Natural killer cell (primary cell): Measurements from ENCODE around the gene TRPM1. TPM values are rescaled to one million over a fixed set of nuclear protein-coding genes. Genes with fewer than 3 reads are reported as not detected.

Experiments used
- ATAC-seq, 3 donors: fragments of 150-1000 bp in 2 of 3; fragments of 200-7000 bp in 1 of 3; cut with Tn5 transposase; 1 replicate in 1 of 3; 2 replicates in 2 of 3; pipeline ENCODE4 v1.10.0; 2021; ENCODE audit warnings: mild to moderate bottlenecking in 2 of 3, moderate library complexity in 2 of 3
- DNase-seq, 2 donors: peaks; one replicate each; pipeline versions ENCODE4 v3.0.0 to v3.0.0-alpha.2; 2013 to 2021; ENCODE audit warnings: mixed read lengths in 1 of 2
- H3K27ac ChIP-seq: one replicate; pipeline ENCODE4 v1.5.1; 2013; ENCODE audit warnings: mild to moderate bottlenecking, low read length
- H3K27me3 ChIP-seq: one replicate; pipeline ENCODE4 v1.6.1; 2013; ENCODE audit warnings: low read length; ENCODE audit not compliant: control insufficient read depth, insufficient read depth
- H3K36me3 ChIP-seq: one replicate; pipeline ENCODE4 v1.6.1; 2013; ENCODE audit warnings: low read length; ENCODE audit not compliant: control insufficient read depth, insufficient read depth
- H3K4me1 ChIP-seq: one replicate; pipeline ENCODE4 v1.6.1; 2013; ENCODE audit warnings: low read length; ENCODE audit not compliant: control insufficient read depth, insufficient read depth
- H3K4me3 ChIP-seq: one replicate; pipeline ENCODE4 v1.5.1; 2013; ENCODE audit warnings: low read length
- H3K9me3 ChIP-seq: one replicate; pipeline ENCODE4 v1.6.1; 2013; ENCODE audit warnings: low read length; ENCODE audit not compliant: control insufficient read depth, insufficient read depth
- H3K27ac Mint-ChIP-seq, 2 donors: one replicate each; pipeline ENCODE4 v1.8.0; 2022; ENCODE audit warnings: mild to moderate bottlenecking in 2 of 2, mixed read lengths in 2 of 2, moderate library complexity in 1 of 2
- H3K27me3 Mint-ChIP-seq, 2 donors: one replicate each; pipeline ENCODE4 v1.8.0; 2022; ENCODE audit warnings: low read depth in 2 of 2, mixed read lengths in 2 of 2
- H3K36me3 Mint-ChIP-seq: one replicate; pipeline ENCODE4 v1.8.0; 2022; ENCODE audit warnings: mixed read lengths
- H3K4me1 Mint-ChIP-seq, 2 donors: one replicate each; pipeline ENCODE4 v1.8.0; 2022; ENCODE audit warnings: mixed read lengths in 2 of 2
- H3K4me3 Mint-ChIP-seq: one replicate; pipeline ENCODE4 v1.8.0; 2022; ENCODE audit warnings: mild to moderate bottlenecking, moderate library complexity, mixed read lengths
- H3K9me3 Mint-ChIP-seq, 2 donors: one replicate each; pipeline ENCODE4 v1.8.0; 2022; ENCODE audit warnings: mixed read lengths in 2 of 2
- CTCF ChIP-seq: fragments of 200-600 bp; IDR thresholded peaks from one replicate; pipeline ENCODE4 v1.8.0; 2022; ENCODE audit warnings: antibody characterized with exemption
- WGBS: methylation state at CpG from one replicate; pipeline ENCODE4 v1.1.7; 2013; ENCODE audit warnings: missing lambda C conversion rate; ENCODE audit not compliant: insufficient coverage; 5-methylcytosine and 5-hydroxymethylcytosine counted together
- intact Hi-C: fragments of 100-400 bp; cut with micrococcal nuclease; formaldehyde crosslinking; loops from one replicate; pipeline ENCODE4 v1.14.2; 2022
- total RNA-seq, 4 donors: library from RNA; stranded (reverse); fragments of 120-200 nt in 1 of 4; gene quantifications; one replicate each; pipeline versions ENCODE4 v1.2.3 to v1.2.4, GENCODE V29; 2013 to 2022

TRPM1 gene
- total RNA-seq, 3 donors from 2014 or later (not counting 1 experiment from before 2014, with no cell fraction given): not detected

- no peaks in the 10 kb centered on the region for H3K9me3 ChIP-seq
- no peaks in the 10 kb centered on the region for H3K4me1 Mint-ChIP-seq
- no peak overlapping the region for H3K4me3 Mint-ChIP-seq
- peaks cover 0 to 6% of the 10 kb centered on the region in 2 donors for H3K27me3 Mint-ChIP-seq
- H3K9me3 Mint-ChIP-seq: no peaks in the 10 kb centered on the region
- H3K4me1 ChIP-seq: no peaks in the 10 kb centered on the region
- no peaks in the 10 kb centered on the region for H3K36me3 ChIP-seq
- no peak for TF ChIP-seq CTCF
- no peak for DNase-seq
- WGBS: 82% methylated on average over 8 of the region's 8 CpGs
- no peak overlapping the region for H3K27ac ChIP-seq
- H3K4me3 ChIP-seq: no peak overlapping the region
- no peaks in the 10 kb centered on the region for H3K36me3 Mint-ChIP-seq
- ATAC-seq: no peak
- H3K27me3 ChIP-seq: no peaks in the 10 kb centered on the region
- intact Hi-C loops: no loop called here
- H3K27ac Mint-ChIP-seq: no peak overlapping the region
Observed at GRCh38 chr15:31147456-31147855, 45.9 kb upstream of the TRPM1 start.

GRCh38 chr15:31145271-31145911 lies 43.9 kb upstream of the TRPM1 start:
- Histone ChIP-seq H3K9me3 (no peaks in the 10 kb centered on the region), H3K27ac (no peak overlapping the region), H3K4me1 (no peaks in the 10 kb centered on the region), H3K27me3 (no peaks in the 10 kb centered on the region), H3K36me3 (no peaks in the 10 kb centered on the region), H3K4me3 (no peak overlapping the region)
- Mint-ChIP-seq H3K27ac (no peak overlapping the region), H3K4me1 (no peaks in the 10 kb centered on the region), H3K4me3 (no peak overlapping the region), H3K27me3 (peaks cover 0 to 6% of the 10 kb centered on the region in 2 donors), H3K9me3 (no peaks in the 10 kb centered on the region), H3K36me3 (no peaks in the 10 kb centered on the region)
- no peak for ATAC-seq
- intact Hi-C loops: no loop called here
- no peak for DNase-seq
- WGBS: 81% methylated on average over 7 of the region's 7 CpGs
- TF ChIP-seq CTCF: no peak

GRCh38 chr15:31141792-31142191 lies 40.3 kb upstream of the TRPM1 start:
- Mint-ChIP-seq H3K27ac (no peak overlapping the region), H3K4me3 (no peak overlapping the region), H3K36me3 (no peaks in the 10 kb centered on the region), H3K4me1 (no peaks in the 10 kb centered on the region), H3K9me3 (no peaks in the 10 kb centered on the region), H3K27me3 (no peaks in the 10 kb centered on the region)
- Histone ChIP-seq H3K27ac (no peak overlapping the region), H3K9me3 (no peaks in the 10 kb centered on the region), H3K4me1 (no peaks in the 10 kb centered on the region), H3K36me3 (no peaks in the 10 kb centered on the region), H3K4me3 (no peak overlapping the region), H3K27me3 (no peaks in the 10 kb centered on the region)
- no peak for TF ChIP-seq CTCF
- intact Hi-C loops: no loop called here
- no peak for DNase-seq
- no peak for ATAC-seq
